GM18870 (cell line): ENCODE measurements around the gene CASKIN1.
"Not testable (repeated sequence)": the region's sequence is repeated elsewhere in the genome, so short reads cannot be mapped to it uniquely, and the experiment has no call there.

Source experiments
- ATAC-seq: cut with Tn5 transposase; IDR thresholded peaks from one replicate; pipeline ENCODE4 v1.9.1; 2021; ENCODE audit warnings: moderate library complexity; ENCODE audit not compliant: unreplicated experiment

Gene CASKIN1

GRCh38 chr16:2196162-2196980 lies at the start of gene CASKIN1:
Gene CASKIN1 (minus strand): TSS chr16:2196605. CDS start chr16:2196432, 173 bp downstream.
- ATAC-seq, result no peak

- ATAC-seq, result no peak
Measured at GRCh38 chr16:2244926-2245795, 48.8 kb upstream of the CASKIN1 start.

GRCh38 chr16:2244301-2244700 lies 47.9 kb upstream of the CASKIN1 start:
- ATAC-seq, result no peak

- ATAC-seq, result no peak
Measured at GRCh38 chr16:2243781-2244180, 47.4 kb upstream of the CASKIN1 start.

- ATAC-seq, result no peak
Measured at GRCh38 chr16:2243031-2243528, 46.7 kb upstream of the CASKIN1 start.

GRCh38 chr16:2242598-2242997 lies 46.2 kb upstream of the CASKIN1 start:
- no peak for ATAC-seq

GRCh38 chr16:2240331-2240730 lies 43.9 kb upstream of the CASKIN1 start:
- not testable (repeated sequence) for ATAC-seq

GRCh38 chr16:2238838-2239675 lies 42.7 kb upstream of the CASKIN1 start:
- no peak for ATAC-seq

GRCh38 chr16:2238150-2238837 lies 41.9 kb upstream of the CASKIN1 start:
- no peak for ATAC-seq

GRCh38 chr16:2237493-2238149 lies 41.2 kb upstream of the CASKIN1 start:
- no peak for ATAC-seq

- no peak for ATAC-seq
Measured at GRCh38 chr16:2237102-2237482, 40.7 kb upstream of the CASKIN1 start.

GRCh38 chr16:2236337-2237101 lies 40.1 kb upstream of the CASKIN1 start, which contains the start of gene DNASE1L2:
Gene DNASE1L2 (plus strand): TSS chr16:2236444. CDS start chr16:2236817, 373 bp downstream.
- no peak for ATAC-seq

GRCh38 chr16:2235695-2236336 lies 39.4 kb upstream of the CASKIN1 start:
- no peak for ATAC-seq

- ATAC-seq, result no peak
Measured at GRCh38 chr16:2235234-2235651, 38.8 kb upstream of the CASKIN1 start.

GRCh38 chr16:2234813-2235170 lies 38.4 kb upstream of the CASKIN1 start:
- no peak for ATAC-seq

GRCh38 chr16:2233872-2234812 lies 37.7 kb upstream of the CASKIN1 start:
- ATAC-seq, result no peak

- ATAC-seq, result no peak
Measured at GRCh38 chr16:2233046-2233775, 36.8 kb upstream of the CASKIN1 start.
